GM21515 (cell line): ENCODE measurements around the gene TOR4A.

Source experiments
- ATAC-seq: cut with Tn5 transposase; IDR thresholded peaks from one replicate; pipeline ENCODE4 v1.9.1; 2021; ENCODE audit not compliant: unreplicated experiment

TOR4A gene

GRCh38 chr9:137277329-137278041, at the start of gene TOR4A:
TSS of gene TOR4A (plus strand) at chr9:137277726. CDS start at chr9:137278690, 964 bp downstream.
- peak; percentile 53 for ATAC-seq

- ATAC-seq = no peak
Measured at GRCh38 chr9:137227853-137228505, 49.5 kb upstream of the TOR4A start.

GRCh38 chr9:137228506-137228967, 49.0 kb upstream of the TOR4A start:
- ATAC-seq = no peak

- ATAC-seq = no peak
Measured at GRCh38 chr9:137228968-137229896, 48.3 kb upstream of the TOR4A start.

- ATAC-seq = no peak
Measured at GRCh38 chr9:137229903-137230704, 47.4 kb upstream of the TOR4A start.

GRCh38 chr9:137230705-137231371, 46.7 kb upstream of the TOR4A start, which contains the start of gene SLC34A3:
TSS of gene SLC34A3 (plus strand) at chr9:137230901. CDS start at chr9:137231703, 802 bp downstream.
- no peak for ATAC-seq

- no peak for ATAC-seq
Measured at GRCh38 chr9:137231372-137232039, 46.0 kb upstream of the TOR4A start.

GRCh38 chr9:137232101-137232500, 45.4 kb upstream of the TOR4A start:
- ATAC-seq = no peak

GRCh38 chr9:137232510-137232909, 45.0 kb upstream of the TOR4A start:
- no peak for ATAC-seq

GRCh38 chr9:137233143-137233980, 44.2 kb upstream of the TOR4A start:
- ATAC-seq = no peak

- no peak for ATAC-seq
Measured at GRCh38 chr9:137234055-137234697, 43.4 kb upstream of the TOR4A start.

GRCh38 chr9:137234758-137235423, 42.6 kb upstream of the TOR4A start:
- no peak for ATAC-seq

GRCh38 chr9:137235424-137236237, 41.9 kb upstream of the TOR4A start:
- no peak for ATAC-seq

- no peak for ATAC-seq
Measured at GRCh38 chr9:137236238-137236935, 41.1 kb upstream of the TOR4A start.

GRCh38 chr9:137236936-137237421, 40.5 kb upstream of the TOR4A start:
- ATAC-seq = no peak
